ENCODE data around the gene UGGT2. TPM values are rescaled to one million over a fixed set of nuclear protein-coding genes. Genes with fewer than 3 reads are reported as not detected.

The UGGT2 gene
- polyA plus RNA-seq, 12 donors, result 15.5 to 39.5 (median 26.0) TPM; not detected in 1

Other genes with a start within 250 kb of the UGGT2 start
- gene HS6ST3, start 36.7 kb upstream of the UGGT2 start, polyA plus RNA-seq (ENCODE audit: insufficient read length in 12 of 12), result 1 to 10 TPM in 1 of 12 donors, under 1 TPM in 9, not detected in 2; 0.08 to 1.5 (median 0.30) TPM

All from muscle of arm (tissue), 12 donors.